Measurements from ENCODE around the gene MYO9B.

MYO9B gene

DNA sequence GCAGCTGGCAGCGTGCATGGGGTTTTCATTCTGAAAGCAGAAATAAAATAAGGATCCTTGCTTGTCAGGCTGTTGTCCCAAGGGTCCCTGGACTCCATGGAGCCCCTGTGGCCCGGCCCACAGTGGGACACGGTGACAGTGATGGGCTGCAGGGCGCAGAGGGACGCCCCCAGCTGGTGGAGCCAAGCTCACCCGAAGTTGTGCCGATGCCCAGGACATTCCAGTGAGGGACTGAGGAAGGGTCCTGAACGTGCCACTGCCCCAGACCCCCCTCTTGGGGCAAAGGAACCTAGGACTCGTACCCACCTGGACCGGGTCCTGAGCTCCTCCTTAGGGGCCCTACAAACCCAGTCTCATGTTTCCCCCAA lies 35.0 kb downstream of the MYO9B start:
- Histone ChIP-seq H3K9me3 (ENCODE audit: insufficient read depth, low read length) (no peaks in the 10 kb centered on the region), H3K36me3 (replicated peaks; ENCODE audit: low read depth, low read length) (peaks cover 37% of the 10 kb centered on the region), H4K20me1 (ENCODE audit: insufficient read depth, low read length) (peaks cover 25% of the 10 kb centered on the region), H3K27me3 (ENCODE audit: low read depth, low read length) (no peaks in the 10 kb centered on the region), H2AFZ (ENCODE audit: low read depth, low read length) (no peak overlapping the region), H3K4me2 (ENCODE audit: low read length) (peak overlapping the region; percentile 98), H3K4me1 (ENCODE audit: low read length) (peaks cover 53% of the 10 kb centered on the region), H3K79me2 (ENCODE audit: low read length) (peaks cover 80% of the 10 kb centered on the region), H3K27ac (ENCODE audit: low read length) (peak overlapping the region; percentile 91), H3K4me3 (ENCODE audit: low read length) (peak overlapping the region; percentile 71), H3K9ac (ENCODE audit: low read length) (peak overlapping the region; percentile 76)
- TF ChIP-seq, protein P1, sequence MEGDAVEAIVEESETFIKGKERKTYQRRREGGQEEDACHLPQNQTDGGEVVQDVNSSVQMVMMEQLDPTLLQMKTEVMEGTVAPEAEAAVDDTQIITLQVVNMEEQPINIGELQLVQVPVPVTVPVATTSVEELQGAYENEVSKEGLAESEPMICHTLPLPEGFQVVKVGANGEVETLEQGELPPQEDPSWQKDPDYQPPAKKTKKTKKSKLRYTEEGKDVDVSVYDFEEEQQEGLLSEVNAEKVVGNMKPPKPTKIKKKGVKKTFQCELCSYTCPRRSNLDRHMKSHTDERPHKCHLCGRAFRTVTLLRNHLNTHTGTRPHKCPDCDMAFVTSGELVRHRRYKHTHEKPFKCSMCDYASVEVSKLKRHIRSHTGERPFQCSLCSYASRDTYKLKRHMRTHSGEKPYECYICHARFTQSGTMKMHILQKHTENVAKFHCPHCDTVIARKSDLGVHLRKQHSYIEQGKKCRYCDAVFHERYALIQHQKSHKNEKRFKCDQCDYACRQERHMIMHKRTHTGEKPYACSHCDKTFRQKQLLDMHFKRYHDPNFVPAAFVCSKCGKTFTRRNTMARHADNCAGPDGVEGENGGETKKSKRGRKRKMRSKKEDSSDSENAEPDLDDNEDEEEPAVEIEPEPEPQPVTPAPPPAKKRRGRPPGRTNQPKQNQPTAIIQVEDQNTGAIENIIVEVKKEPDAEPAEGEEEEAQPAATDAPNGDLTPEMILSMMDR (IDR thresholded peaks at IDR 0.05; ENCODE audit: low read depth, low read length) = peak; percentile 55
- no peak for TF ChIP-seq EZH2phosphoT487 (IDR thresholded peaks at IDR 0.05; ENCODE audit: low read depth)

GRCh38 chr19:17111766-17112165 lies 36.2 kb downstream of the MYO9B start:
- Histone ChIP-seq H3K9me3 (ENCODE audit: insufficient read depth, low read length) (no peaks in the 10 kb centered on the region), H3K4me2 (ENCODE audit: low read length) (no peak overlapping the region), H3K9ac (ENCODE audit: low read length) (no peak overlapping the region), H3K4me3 (ENCODE audit: low read length) (no peak overlapping the region), H2AFZ (ENCODE audit: low read depth, low read length) (no peak overlapping the region), H3K27me3 (ENCODE audit: low read depth, low read length) (no peaks in the 10 kb centered on the region), H3K79me2 (ENCODE audit: low read length) (peaks cover 80% of the 10 kb centered on the region), H4K20me1 (ENCODE audit: insufficient read depth, low read length) (peaks cover 33% of the 10 kb centered on the region), H3K4me1 (ENCODE audit: low read length) (peaks cover 41% of the 10 kb centered on the region), H3K27ac (ENCODE audit: low read length) (no peak overlapping the region), H3K36me3 (replicated peaks; ENCODE audit: low read depth, low read length) (peaks cover 36% of the 10 kb centered on the region)
- TF ChIP-seq, protein P1 (IDR thresholded peaks at IDR 0.05; ENCODE audit: low read depth, low read length) = no peak
- no peak for TF ChIP-seq EZH2phosphoT487 (IDR thresholded peaks at IDR 0.05; ENCODE audit: low read depth)

DNA sequence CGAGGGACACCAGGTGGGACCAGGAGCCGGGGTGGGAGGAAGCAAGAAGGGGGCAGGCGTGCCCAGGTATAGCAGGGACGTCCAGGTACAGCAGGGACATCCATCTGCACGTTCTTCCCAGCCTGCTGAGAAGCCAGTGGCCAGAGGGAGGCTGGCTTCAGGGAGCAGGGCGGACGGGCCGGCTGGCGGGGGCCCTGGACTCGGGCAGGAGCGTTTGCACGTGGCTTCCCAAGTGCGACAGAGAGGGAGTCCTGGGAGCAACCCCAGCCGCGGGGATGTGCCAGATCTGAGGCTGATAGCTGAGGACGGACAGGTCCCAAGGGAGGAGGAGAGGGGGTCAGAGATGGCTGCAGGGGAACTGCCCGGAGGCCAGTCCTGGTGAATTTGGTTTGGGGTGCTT lies 36.7 kb downstream of the MYO9B start:
- Histone ChIP-seq H3K4me3 (ENCODE audit: low read length) (no peak overlapping the region), H4K20me1 (ENCODE audit: insufficient read depth, low read length) (peaks cover 38% of the 10 kb centered on the region), H3K4me1 (ENCODE audit: low read length) (peaks cover 37% of the 10 kb centered on the region), H3K9ac (ENCODE audit: low read length) (no peak overlapping the region), H3K36me3 (replicated peaks; ENCODE audit: low read depth, low read length) (peaks cover 35% of the 10 kb centered on the region), H3K27me3 (ENCODE audit: low read depth, low read length) (no peaks in the 10 kb centered on the region), H3K4me2 (ENCODE audit: low read length) (no peak overlapping the region), H3K79me2 (ENCODE audit: low read length) (peaks cover 81% of the 10 kb centered on the region), H3K9me3 (ENCODE audit: insufficient read depth, low read length) (no peaks in the 10 kb centered on the region), H2AFZ (ENCODE audit: low read depth, low read length) (no peak overlapping the region), H3K27ac (ENCODE audit: low read length) (no peak overlapping the region)
- TF ChIP-seq, protein P1 (IDR thresholded peaks at IDR 0.05; ENCODE audit: low read depth, low read length) = no peak
- TF ChIP-seq EZH2phosphoT487 (IDR thresholded peaks at IDR 0.05; ENCODE audit: low read depth) = no peak

DNA sequence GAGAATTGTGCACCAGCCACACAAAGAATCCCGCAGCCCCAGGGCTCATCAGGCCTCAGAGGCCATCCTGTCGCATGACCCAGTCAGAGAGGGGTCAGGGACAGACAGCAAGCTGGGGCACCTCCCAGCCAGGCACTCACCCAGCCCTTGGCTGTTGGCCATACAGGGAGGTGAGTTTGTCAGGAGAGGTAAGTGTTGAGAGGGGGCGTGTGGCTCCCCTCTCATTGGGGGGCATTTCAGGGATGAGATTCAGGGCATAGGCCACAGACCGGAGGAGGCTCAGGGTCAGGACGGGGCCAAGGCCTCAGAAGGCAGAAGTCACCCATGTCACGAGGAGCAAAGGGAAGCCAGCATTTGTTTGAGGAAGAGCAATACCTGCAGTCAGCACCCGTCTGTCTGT lies 37.1 kb downstream of the MYO9B start:
- no peaks in the 10 kb centered on the region for H3K9me3 ChIP-seq (ENCODE audit: insufficient read depth, low read length)
- no peak overlapping the region for H3K4me2 ChIP-seq (ENCODE audit: low read length)
- no peak for TF ChIP-seq EZH2phosphoT487 (IDR thresholded peaks at IDR 0.05; ENCODE audit: low read depth)
- TF ChIP-seq, protein P1 (IDR thresholded peaks at IDR 0.05; ENCODE audit: low read depth, low read length) = no peak
- no peaks in the 10 kb centered on the region for H3K27me3 ChIP-seq (ENCODE audit: low read depth, low read length)
- no peak overlapping the region for H3K27ac ChIP-seq (ENCODE audit: low read length)
- H3K79me2 ChIP-seq (ENCODE audit: low read length) = peaks cover 79% of the 10 kb centered on the region
- H3K4me1 ChIP-seq (ENCODE audit: low read length) = peaks cover 35% of the 10 kb centered on the region
- H3K4me3 ChIP-seq (ENCODE audit: low read length) = no peak overlapping the region
- H2AFZ ChIP-seq (ENCODE audit: low read depth, low read length) = no peak overlapping the region
- H3K9ac ChIP-seq (ENCODE audit: low read length) = no peak overlapping the region
- peaks cover 33% of the 10 kb centered on the region for H3K36me3 ChIP-seq (replicated peaks; ENCODE audit: low read depth, low read length)
- peaks cover 41% of the 10 kb centered on the region for H4K20me1 ChIP-seq (ENCODE audit: insufficient read depth, low read length)

Data from OCI-LY3 (cell line).